Naive B cell (primary cell): Measurements from ENCODE around the gene POT1. TPM values are rescaled to one million over a fixed set of nuclear protein-coding genes. Genes with fewer than 3 reads are reported as not detected.

Source experiments
- polyA plus RNA-seq, 6 donors: library from polyadenylated mRNA; unstranded; fragments of 300-500 nt; fragmentation: Illumina TruSeq; gene quantifications; one replicate each; pipeline ENCODE4 v1.2.3, GENCODE V29; 2021; ENCODE audit warnings: low read depth in 6 of 6

Gene POT1
- polyA plus RNA-seq, 6 donors from 2014 or later: 16.5 to 28.2 (median 19.6) TPM

Other genes with a start within 250 kb of the POT1 start
- gene GPR37, start 164.0 kb downstream of the POT1 start, polyA plus RNA-seq: not detected